SK-N-SH (cell line): ENCODE data around the gene KLHDC7B. TPM values are rescaled to one million over a fixed set of nuclear protein-coding genes. Genes with fewer than 3 reads are reported as not detected.
A peak's percentile ranks its signal among the peaks of the same experiment; 100 is the strongest.

Experiments
- CTCF ChIA-PET: fragments of 300-600, 350-600 bp; formaldehyde crosslinking; extraction: SDS; loops from one replicate; lab custom pipeline; 2021; lab: Yijun Ruan, JAX
- POLR2A ChIA-PET: fragments of 350-600 bp; sonication (Branson Sonifier 250); formaldehyde crosslinking; extraction: SDS; loops from one replicate; lab custom pipeline; 2020; ENCODE audit warnings: antibody characterized with exemption, inconsistent platforms; lab: Yijun Ruan, JAX
- DNase-seq: peaks from one replicate; pipeline ENCODE4 v3.0.0; 2012
- H2AFZ ChIP-seq: fragments of 200-600 bp; sonication (generic); 2 replicates; pipeline ENCODE4 v1.8.1; 2016; ENCODE audit warnings: antibody characterized with exemption, mild to moderate bottlenecking, low read depth
- H3F3A ChIP-seq: fragments of 200-600 bp; sonication (generic); replicated peaks from 2 replicates; pipeline ENCODE3; 2016; ENCODE audit warnings: antibody characterized with exemption, mild to moderate bottlenecking; ENCODE audit not compliant: insufficient read depth
- H3K27ac ChIP-seq, 2 experiments: fragments of 200-500 bp in 1 of 2; fragments of 200-600 bp in 1 of 2; sonication (Bioruptor generic) in 1 of 2; sonication (generic), shearing (Covaris generic) in 1 of 2; 2 replicates each; pipeline versions ENCODE4 v1.5.1 to v1.6.1; 2014 to 2016; ENCODE audit warnings: low read depth in 2 of 2, inconsistent platforms in 1 of 2, low read length in 1 of 2, mild to moderate bottlenecking in 1 of 2, mixed read lengths in 1 of 2
- H3K27me3 ChIP-seq: fragments of 200-600 bp; sonication (generic), shearing (Covaris generic); 2 replicates; pipeline ENCODE4 v1.6.1; 2016; ENCODE audit warnings: mixed run types; ENCODE audit not compliant: insufficient read depth
- H3K36me3 ChIP-seq, 2 experiments: fragments of 200-500 bp in 1 of 2; fragments of 200-600 bp in 1 of 2; sonication (Bioruptor generic) in 1 of 2; sonication (generic) in 1 of 2; replicated peaks in 1 of 2; 2 replicates each; pipeline versions ENCODE3 to v1.5.1; 2014 to 2016; ENCODE audit warnings: low read length in 1 of 2, mild to moderate bottlenecking in 1 of 2; ENCODE audit not compliant: insufficient read depth in 2 of 2, control insufficient read depth in 1 of 2
- H3K4me1 ChIP-seq, 2 experiments: fragments of 200-500 bp in 1 of 2; fragments of 200-600 bp in 1 of 2; sonication (Bioruptor generic) in 1 of 2; sonication (generic), shearing (Covaris generic) in 1 of 2; 2 replicates each; pipeline versions ENCODE4 v1.5.1 to v1.6.1; 2014 to 2016; ENCODE audit warnings: low read depth in 1 of 2, low read length in 1 of 2, mixed run types in 1 of 2; ENCODE audit not compliant: insufficient read depth in 2 of 2, control insufficient read depth in 1 of 2
- H3K4me2 ChIP-seq: fragments of 200-600 bp; sonication (generic), shearing (Covaris generic); 2 replicates; pipeline ENCODE4 v1.6.1; 2017; ENCODE audit warnings: mixed run types
- H3K4me3 ChIP-seq, 2 experiments: fragments of 200-500 bp in 1 of 2; fragments of 200-600 bp in 1 of 2; sonication (Bioruptor generic) in 1 of 2; sonication (generic), shearing (Covaris generic) in 1 of 2; 2 replicates each; pipeline versions ENCODE4 v1.5.1 to v1.8.1; 2014 to 2016; ENCODE audit warnings: low read depth in 2 of 2, inconsistent platforms in 1 of 2, low read length in 1 of 2, mild to moderate bottlenecking in 1 of 2, mixed read lengths in 1 of 2, moderate library complexity in 1 of 2
- H3K79me2 ChIP-seq: fragments of 200-600 bp; sonication (generic); 2 replicates; pipeline ENCODE4 v1.8.1; 2017; ENCODE audit warnings: mild to moderate bottlenecking; ENCODE audit not compliant: insufficient read depth
- H3K9ac ChIP-seq: fragments of 200-600 bp; sonication (generic); 2 replicates; pipeline ENCODE4 v1.6.1; 2017; ENCODE audit warnings: mixed run types
- H3K9me2 ChIP-seq: fragments of 200-600 bp; sonication (generic); 2 replicates; pipeline ENCODE4 v1.6.1; 2017; ENCODE audit warnings: mixed run types
- H3K9me3 ChIP-seq: fragments of 200-600 bp; sonication (generic); 2 replicates; pipeline ENCODE4 v1.6.1; 2017; ENCODE audit warnings: mixed run types, mild to moderate bottlenecking, moderate library complexity
- H4K20me1 ChIP-seq: fragments of 200-600 bp; sonication (generic); 2 replicates; pipeline ENCODE4 v1.6.1; 2017; ENCODE audit warnings: mild to moderate bottlenecking, mixed run types; ENCODE audit not compliant: insufficient read depth
- EP300 ChIP-seq, 2 experiments: IDR thresholded peaks; 2 replicates each; pipeline versions ENCODE4 v1.4.0 to v1.6.1; 2012; ENCODE audit warnings: borderline replicate concordance in 1 of 2, low read depth in 1 of 2, low read length in 1 of 2
- EZH2phosphoT487 ChIP-seq: fragments of 200-600 bp; sonication (generic); IDR thresholded peaks from 2 replicates; pipeline ENCODE4 v1.6.1; 2017; ENCODE audit warnings: low read depth, mixed run types, mild to moderate bottlenecking, antibody characterized with exemption, moderate library complexity, borderline replicate concordance
- NRF1 ChIP-seq: IDR thresholded peaks from 2 replicates; pipeline ENCODE4 v1.6.1; 2012; ENCODE audit warnings: low read depth, mild to moderate bottlenecking, low read length
- PBX3 ChIP-seq: IDR thresholded peaks from 2 replicates; pipeline ENCODE4; 2012
- RCOR1 ChIP-seq: fragments of 150-350 bp; IDR thresholded peaks from 2 replicates; pipeline ENCODE4 v1.6.1; 2017; ENCODE audit warnings: antibody characterized with exemption, low read length
- RXRA ChIP-seq: IDR thresholded peaks from 2 replicates; pipeline ENCODE4 v1.4.0; 2012; ENCODE audit warnings: low read depth, mild to moderate bottlenecking, borderline replicate concordance
- USF2 ChIP-seq: fragments of 150-350 bp; IDR thresholded peaks from 2 replicates; pipeline ENCODE4 v1.6.1; 2017; ENCODE audit warnings: antibody characterized with exemption, low read length, low read depth, borderline replicate concordance
- YY1 ChIP-seq: IDR thresholded peaks from 2 replicates; pipeline ENCODE4 v1.4.0; 2012; ENCODE audit warnings: low read depth, mild to moderate bottlenecking
- ZBTB33 ChIP-seq: IDR thresholded peaks from 2 replicates; pipeline ENCODE4 v1.4.0; 2012; ENCODE audit warnings: low read depth, borderline replicate concordance
- whole genome bisulfite sequencing: methylation state at CpG from one replicate; pipeline ENCODE4 v1.1.6; 2017; ENCODE audit warnings: low lambda C conversion rate; 5-methylcytosine and 5-hydroxymethylcytosine counted together
- polyA plus RNA-seq, 3 experiments: library from polyadenylated mRNA; depleted of rRNA; stranded (reverse); fragments of >200 nt; gene quantifications; 2 replicates each; pipeline ENCODE4 v1.2.3, GENCODE V29; 2012

Gene KLHDC7B
- polyA plus RNA-seq, 1 of the 3 experiments (the other 2 are of a cell fraction): 0.07 TPM

GRCh38 chr22:50525104-50525857 lies 20.4 kb upstream of the KLHDC7B start, which contains the start of gene SCO2 (continued):
- TF ChIP-seq PBX3 (peak; percentile 45; the same call in 1 of the 2 replicates), EZH2phosphoT487 (no peak), ZBTB33 (peak; percentile 83), EP300 (IDR thresholded peaks at IDR 0.05; ENCODE audit: borderline replicate concordance in 1 of 2, low read depth in 1 of 2, low read length in 1 of 2) (no peak), RXRA (no peak), USF2 (peak; percentile 89), YY1 (no peak; the same call in 1 of the 2 replicates), RCOR1 (0 out of 2 replicates have a peak, but pooled peaks have one; percentile 26)

GRCh38 chr22:50525858-50526107 lies 19.9 kb upstream of the KLHDC7B start:
- CTCF ChIA-PET: interaction anchor here (0.5 to 3.4 kb wide), 43 partner anchors 10 to 288 kb away, joined by 3 to 53 read pairs (median 4); partner anchors contain the start of genes CHKB, HDAC10, KLHDC7B and LMF2
- Histone ChIP-seq H3F3A (peaks cover 19% of the 10 kb centered on the region), H3K27ac (peak overlapping the region; percentile 68 to 93)

More at GRCh38 chr22:50525858-50526107, 19.9 kb upstream of the KLHDC7B start:
- H3K4me1 ChIP-seq: peaks cover 7 to 24% of the 10 kb centered on the region in 2 experiments; a peak in 2 of 4 replicates
- H3K9me2 ChIP-seq: no peaks in the 10 kb centered on the region
- POLR2A ChIA-PET: interaction anchor here (0.6 to 2.9 kb wide), 16 partner anchors 13 to 282 kb away, joined by 3 to 12 read pairs (median 5); partner anchors contain the start of genes ADM2, CHKB, KLHDC7B and LMF2
- H4K20me1 ChIP-seq: peaks cover 8% of the 10 kb centered on the region; the same call in 1 of the 2 replicates
- H3K4me3 ChIP-seq: peak overlapping the region; percentile 80 to 81
- no CpG with 5 or more reads among the region's 33 CpGs for WGBS
- peak overlapping the region; percentile 76 for H2AFZ ChIP-seq
- H3K36me3 ChIP-seq: peaks cover 7 to 30% of the 10 kb centered on the region in 2 experiments
- no peak for DNase-seq
- peak overlapping the region; percentile 93 for H3K4me2 ChIP-seq
- no peak for TF ChIP-seq PBX3
- TF ChIP-seq NRF1: 0 out of 2 replicates have a peak, but pooled peaks have one; percentile 11
- H3K9me3 ChIP-seq: no peaks in the 10 kb centered on the region
- peaks cover 18% of the 10 kb centered on the region for H3K79me2 ChIP-seq
- no peaks in the 10 kb centered on the region for H3K27me3 ChIP-seq
- peak overlapping the region; percentile 80 for H3K9ac ChIP-seq
